ENCODE data around the gene ZNF428.
A peak's percentile ranks its signal among the peaks of the same experiment; 100 is the strongest.

The ZNF428 gene

DNA sequence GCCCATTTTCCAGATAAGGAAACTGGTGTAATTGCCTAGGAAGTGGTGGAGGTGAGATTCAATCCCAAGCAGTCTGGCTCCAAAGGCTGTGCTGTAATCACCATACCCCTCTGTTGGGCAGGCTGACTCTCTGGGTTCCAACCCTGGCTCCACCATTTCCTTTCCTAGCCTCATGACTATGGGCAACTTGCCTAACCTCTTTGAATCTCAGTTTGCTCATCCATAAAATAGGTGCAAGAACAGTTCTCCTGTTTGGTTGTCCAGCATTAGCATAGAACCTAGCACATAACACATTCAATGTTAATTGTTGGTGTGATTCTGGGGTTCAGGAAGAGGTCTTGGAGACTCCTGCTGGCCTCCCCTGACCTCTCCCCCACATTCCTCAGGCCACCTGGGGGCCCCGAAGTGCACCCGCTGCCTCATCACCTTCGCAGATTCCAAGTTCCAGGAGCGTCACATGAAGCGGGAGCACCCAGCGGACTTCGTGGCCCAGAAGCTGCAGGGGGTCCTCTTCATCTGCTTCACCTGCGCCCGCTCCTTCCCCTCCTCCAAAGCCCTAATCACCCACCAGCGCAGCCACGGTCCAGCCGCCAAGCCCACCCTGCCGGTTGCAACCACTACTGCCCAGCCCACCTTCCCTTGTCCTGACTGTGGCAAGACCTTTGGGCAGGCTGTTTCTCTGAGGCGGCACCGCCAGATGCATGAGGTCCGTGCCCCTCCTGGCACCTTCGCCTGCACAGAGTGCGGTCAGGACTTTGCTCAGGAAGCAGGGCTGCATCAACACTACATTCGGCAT is 20.8 kb downstream of the ZNF428 start:
- Histone ChIP-seq H2AFZ (ENCODE audit: low read depth, low read length, severe bottlenecking) (no peak overlapping the region), H3K9ac (ENCODE audit: low read length) (no peak overlapping the region), H3K4me3 (ENCODE audit: insufficient read depth, low read length, poor library complexity, severe bottlenecking) (no peak overlapping the region), H3K79me2 (ENCODE audit: insufficient read depth, low read length) (peaks cover 15% of the 10 kb centered on the region), H3K27ac (ENCODE audit: low read depth, low read length) (no peak overlapping the region), H3K4me2 (ENCODE audit: low read depth, low read length, poor library complexity, severe bottlenecking) (no peak overlapping the region), H3K27me3 (ENCODE audit: low read length) (no peaks in the 10 kb centered on the region), H3F3A (ENCODE audit: insufficient read depth) (peaks cover 8% of the 10 kb centered on the region; the same call in 1 of the 2 replicates), H4K20me1 (ENCODE audit: low read depth, low read length) (no peaks in the 10 kb centered on the region), H3K9me3 (ENCODE audit: insufficient read depth, low read length) (no peaks in the 10 kb centered on the region), H3K36me3 (ENCODE audit: low read length) (no peaks in the 10 kb centered on the region), H3K9me2 (replicated peaks; ENCODE audit: insufficient read depth, low read length) (no peaks in the 10 kb centered on the region)
- TF ChIP-seq EZH2phosphoT487 (conservative IDR thresholded peaks at IDR 0.05; ENCODE audit: low read length) = no peak
- TF ChIP-seq, protein P1, sequence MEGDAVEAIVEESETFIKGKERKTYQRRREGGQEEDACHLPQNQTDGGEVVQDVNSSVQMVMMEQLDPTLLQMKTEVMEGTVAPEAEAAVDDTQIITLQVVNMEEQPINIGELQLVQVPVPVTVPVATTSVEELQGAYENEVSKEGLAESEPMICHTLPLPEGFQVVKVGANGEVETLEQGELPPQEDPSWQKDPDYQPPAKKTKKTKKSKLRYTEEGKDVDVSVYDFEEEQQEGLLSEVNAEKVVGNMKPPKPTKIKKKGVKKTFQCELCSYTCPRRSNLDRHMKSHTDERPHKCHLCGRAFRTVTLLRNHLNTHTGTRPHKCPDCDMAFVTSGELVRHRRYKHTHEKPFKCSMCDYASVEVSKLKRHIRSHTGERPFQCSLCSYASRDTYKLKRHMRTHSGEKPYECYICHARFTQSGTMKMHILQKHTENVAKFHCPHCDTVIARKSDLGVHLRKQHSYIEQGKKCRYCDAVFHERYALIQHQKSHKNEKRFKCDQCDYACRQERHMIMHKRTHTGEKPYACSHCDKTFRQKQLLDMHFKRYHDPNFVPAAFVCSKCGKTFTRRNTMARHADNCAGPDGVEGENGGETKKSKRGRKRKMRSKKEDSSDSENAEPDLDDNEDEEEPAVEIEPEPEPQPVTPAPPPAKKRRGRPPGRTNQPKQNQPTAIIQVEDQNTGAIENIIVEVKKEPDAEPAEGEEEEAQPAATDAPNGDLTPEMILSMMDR (IDR thresholded peaks at IDR 0.05; ENCODE audit: insufficient read depth, low read length, poor library complexity, severe bottlenecking) = no peak

DNA sequence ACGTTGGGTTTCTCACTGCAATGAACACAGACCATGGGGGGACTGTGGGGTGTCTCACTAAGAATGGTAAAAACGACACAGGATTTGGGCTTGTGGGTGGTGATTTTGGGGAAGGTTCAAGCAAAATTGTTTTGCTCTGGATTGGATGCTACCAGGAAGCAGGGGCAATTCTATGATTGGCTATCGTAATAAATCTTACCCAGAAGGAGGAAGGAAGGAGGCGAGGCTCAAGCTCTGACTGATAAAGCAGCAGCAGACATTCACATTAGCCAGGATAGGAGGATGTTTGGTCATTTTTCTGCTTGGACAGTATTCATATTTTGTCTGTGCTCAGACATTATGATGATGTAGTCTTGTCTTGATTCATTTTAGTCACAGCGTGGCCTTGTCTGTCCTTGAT is 21.6 kb downstream of the ZNF428 start:
- peaks cover 15% of the 10 kb centered on the region for H3K79me2 ChIP-seq (ENCODE audit: insufficient read depth, low read length)

DNA sequence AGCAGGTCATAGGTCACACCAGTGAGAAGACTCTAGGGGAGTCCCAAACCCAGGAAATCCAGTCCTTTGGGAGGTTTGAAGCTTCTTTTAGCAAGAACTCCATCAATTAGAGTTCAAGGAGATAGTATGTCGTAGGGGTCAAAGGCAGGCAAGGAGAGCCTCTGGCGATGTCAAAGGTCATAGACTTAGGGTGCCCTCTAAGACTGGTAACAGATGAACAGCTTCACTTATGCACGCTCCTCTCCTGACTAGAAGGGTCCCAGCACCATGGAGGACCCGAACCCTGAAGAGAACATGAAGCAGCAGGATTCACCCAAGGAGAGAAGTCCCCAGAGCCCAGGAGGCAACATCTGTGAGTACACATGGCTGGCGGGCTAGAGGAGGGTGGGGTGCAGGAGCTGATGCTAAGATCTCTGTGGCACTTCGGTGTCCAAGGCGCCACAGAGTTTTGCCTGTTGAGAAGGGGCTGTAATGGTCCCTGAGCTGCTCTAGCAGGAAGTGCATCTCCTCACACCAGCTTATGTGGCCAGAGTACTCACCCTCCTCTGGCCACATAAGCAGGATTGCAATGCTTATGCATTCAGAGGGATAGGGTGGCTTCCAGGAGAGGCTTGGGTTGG is 22.5 kb downstream of the ZNF428 start:
- peak overlapping the region; percentile 88 for H2AFZ ChIP-seq (ENCODE audit: low read depth, low read length, severe bottlenecking)
- peak overlapping the region; percentile 79 for H3K27ac ChIP-seq (ENCODE audit: low read depth, low read length)
- no peaks in the 10 kb centered on the region for H3K36me3 ChIP-seq (ENCODE audit: low read length)
- no peaks in the 10 kb centered on the region for H3K9me3 ChIP-seq (ENCODE audit: insufficient read depth, low read length)
- H3K9me2 ChIP-seq (replicated peaks; ENCODE audit: insufficient read depth, low read length) = no peaks in the 10 kb centered on the region
- H3F3A ChIP-seq (ENCODE audit: insufficient read depth) = peaks cover 8% of the 10 kb centered on the region; the same call in 1 of the 2 replicates
- H3K9ac ChIP-seq (ENCODE audit: low read length) = peak overlapping the region; percentile 79
- H3K4me3 ChIP-seq (ENCODE audit: insufficient read depth, low read length, poor library complexity, severe bottlenecking) = peak overlapping the region; percentile 81
- H3K27me3 ChIP-seq (ENCODE audit: low read length) = no peaks in the 10 kb centered on the region
- no peak for TF ChIP-seq EZH2phosphoT487 (conservative IDR thresholded peaks at IDR 0.05; ENCODE audit: low read length)
- TF ChIP-seq, protein P1 (IDR thresholded peaks at IDR 0.05; ENCODE audit: insufficient read depth, low read length, poor library complexity, severe bottlenecking) = no peak
- peaks cover 15% of the 10 kb centered on the region for H3K79me2 ChIP-seq (ENCODE audit: insufficient read depth, low read length)
- H4K20me1 ChIP-seq (ENCODE audit: low read depth, low read length) = no peaks in the 10 kb centered on the region
- H3K4me2 ChIP-seq (ENCODE audit: low read depth, low read length, poor library complexity, severe bottlenecking) = peak overlapping the region; percentile 81

More for the DNA sequence above, 21.6 kb downstream of the ZNF428 start:
- Histone ChIP-seq H3K36me3 (ENCODE audit: low read length) (no peaks in the 10 kb centered on the region), H3K9me3 (ENCODE audit: insufficient read depth, low read length) (no peaks in the 10 kb centered on the region), H3K27ac (ENCODE audit: low read depth, low read length) (no peak overlapping the region), H4K20me1 (ENCODE audit: low read depth, low read length) (no peaks in the 10 kb centered on the region), H3K4me2 (ENCODE audit: low read depth, low read length, poor library complexity, severe bottlenecking) (peak overlapping the region; percentile 81), H3K9ac (ENCODE audit: low read length) (peak overlapping the region; percentile 79), H3K27me3 (ENCODE audit: low read length) (no peaks in the 10 kb centered on the region), H3K9me2 (replicated peaks; ENCODE audit: insufficient read depth, low read length) (no peaks in the 10 kb centered on the region), H3F3A (ENCODE audit: insufficient read depth) (peaks cover 8% of the 10 kb centered on the region; the same call in 1 of the 2 replicates), H3K4me3 (ENCODE audit: insufficient read depth, low read length, poor library complexity, severe bottlenecking) (peak overlapping the region; percentile 81), H2AFZ (ENCODE audit: low read depth, low read length, severe bottlenecking) (no peak overlapping the region)
- no peak for TF ChIP-seq EZH2phosphoT487 (conservative IDR thresholded peaks at IDR 0.05; ENCODE audit: low read length)
- TF ChIP-seq, protein P1 (IDR thresholded peaks at IDR 0.05; ENCODE audit: insufficient read depth, low read length, poor library complexity, severe bottlenecking) = no peak
